GM19328 (cell line): ENCODE measurements around the gene ATP5F1B.

Experiments used
- ATAC-seq: cut with Tn5 transposase; IDR thresholded peaks from one replicate; pipeline ENCODE4 v1.9.1; 2021; ENCODE audit warnings: mild to moderate bottlenecking, moderate library complexity; ENCODE audit not compliant: unreplicated experiment

Gene ATP5F1B

DNA sequence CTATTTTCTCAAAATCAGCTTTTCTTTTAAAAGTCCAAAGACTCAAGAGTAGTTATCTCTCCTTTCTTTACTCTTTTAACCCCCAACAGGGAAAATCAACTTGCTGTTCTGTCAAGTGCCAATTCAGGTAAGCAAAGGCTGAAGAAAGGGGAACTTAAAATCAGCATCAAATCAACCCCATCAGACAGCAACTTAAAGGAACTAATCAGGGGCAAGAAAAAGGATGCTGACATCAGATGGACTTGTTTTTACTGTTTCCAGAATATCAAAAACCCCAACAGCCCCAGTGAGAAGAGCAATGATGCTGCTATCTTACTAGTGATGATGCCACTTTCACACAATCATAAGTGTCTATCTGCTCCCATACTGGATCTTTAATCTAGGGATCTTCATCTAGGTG is 19.1 kb downstream of the ATP5F1B start:
- no peak for ATAC-seq

DNA sequence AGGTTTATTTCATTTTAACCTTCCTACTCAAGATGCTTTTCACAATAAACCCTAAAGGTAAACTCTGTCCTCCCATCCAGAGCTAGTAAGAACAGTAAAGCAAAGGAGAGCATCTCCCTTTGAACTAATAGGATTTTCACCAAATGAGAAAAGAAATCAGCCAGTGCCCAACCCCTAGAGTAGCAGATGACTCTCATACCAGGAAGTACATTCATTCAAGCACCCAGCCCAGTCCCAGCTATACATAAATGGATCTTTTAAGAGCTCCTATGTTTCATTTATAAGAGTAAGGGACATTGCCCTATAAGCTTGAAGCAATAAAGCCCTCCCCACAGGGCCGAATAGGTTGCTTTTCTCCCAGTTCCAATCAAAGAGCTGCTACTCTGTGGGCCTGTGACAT is 23.2 kb downstream of the ATP5F1B start:
- ATAC-seq = no peak

DNA sequence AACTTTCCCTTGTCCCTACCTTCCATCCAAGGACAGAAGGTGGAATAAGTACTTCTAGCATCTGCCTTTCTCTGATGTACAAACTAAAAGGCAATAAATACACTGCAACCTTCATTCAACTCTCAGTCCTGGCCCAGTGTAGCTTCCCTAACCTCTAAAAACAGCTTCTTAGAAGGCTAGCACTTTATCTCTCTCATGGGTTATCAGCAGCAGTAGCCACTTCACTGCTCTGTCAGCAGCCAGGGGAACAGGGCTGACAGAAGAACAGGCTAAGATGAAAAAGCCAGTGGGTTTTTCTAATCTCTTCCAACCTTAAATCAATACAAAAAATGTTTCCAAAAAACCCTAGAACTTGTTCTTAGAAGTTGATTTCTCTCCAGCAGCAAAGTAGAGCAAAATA is 28.9 kb downstream of the ATP5F1B start:
- no peak for ATAC-seq

DNA sequence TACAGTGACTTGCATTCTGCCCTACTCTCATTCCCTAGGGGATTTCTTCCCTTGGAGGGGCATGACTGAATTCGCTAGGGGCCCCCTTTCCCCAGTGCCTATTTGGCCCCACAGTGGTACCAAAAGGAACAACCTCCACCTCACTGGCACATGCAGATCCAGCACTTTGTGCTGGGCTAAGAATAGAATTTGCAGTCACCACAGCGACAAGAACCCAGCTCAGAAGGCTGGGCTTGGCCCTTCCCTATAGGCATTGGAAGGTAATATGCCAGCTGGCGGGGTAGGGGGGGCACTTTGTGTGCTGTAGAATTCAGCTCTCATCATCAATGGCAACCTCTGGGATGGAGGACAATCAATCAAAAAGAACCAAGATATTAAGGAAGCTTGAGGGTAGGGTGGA is 29.5 kb downstream of the ATP5F1B start:
- no peak for ATAC-seq

DNA sequence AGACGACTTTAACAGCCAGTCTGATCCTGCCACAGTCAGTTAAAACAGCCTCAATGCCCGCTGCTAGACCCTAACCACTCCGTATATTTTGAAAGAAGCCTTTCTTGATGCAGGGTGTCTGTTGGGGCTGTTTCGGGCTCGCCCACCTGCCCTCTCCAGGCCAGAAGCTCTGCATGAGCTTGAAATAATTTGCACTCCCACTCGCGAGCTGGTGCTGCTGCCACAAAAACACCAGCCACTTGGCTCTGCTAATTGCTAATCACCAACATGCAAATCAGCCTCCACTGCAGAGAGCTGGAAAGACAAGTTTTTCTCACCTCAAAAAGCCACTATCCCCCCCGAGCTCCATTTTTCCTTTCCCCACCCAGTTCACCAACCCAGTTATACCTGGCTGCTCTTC is 31.2 kb downstream of the ATP5F1B start:
- no peak for ATAC-seq

DNA sequence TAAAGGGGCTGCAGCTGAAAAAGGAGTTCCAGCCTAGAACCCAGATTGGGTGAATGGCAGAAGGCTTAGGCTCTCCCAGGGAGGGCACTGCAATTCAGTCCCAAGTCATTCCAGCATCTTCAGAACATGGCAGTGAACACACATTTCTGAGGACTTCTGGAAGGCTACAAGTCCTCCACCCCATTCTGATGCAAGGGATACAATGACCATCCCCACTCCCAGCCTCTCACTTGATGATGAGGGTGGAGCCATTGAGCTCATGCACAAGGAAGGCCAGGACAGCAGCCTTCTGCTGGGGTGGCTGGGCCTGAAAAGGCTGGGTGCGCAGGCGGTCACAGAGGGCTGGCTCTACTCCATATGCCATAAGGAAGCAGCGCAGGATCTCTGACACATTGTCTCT is 41.4 kb downstream of the ATP5F1B start:
- no peak for ATAC-seq

DNA sequence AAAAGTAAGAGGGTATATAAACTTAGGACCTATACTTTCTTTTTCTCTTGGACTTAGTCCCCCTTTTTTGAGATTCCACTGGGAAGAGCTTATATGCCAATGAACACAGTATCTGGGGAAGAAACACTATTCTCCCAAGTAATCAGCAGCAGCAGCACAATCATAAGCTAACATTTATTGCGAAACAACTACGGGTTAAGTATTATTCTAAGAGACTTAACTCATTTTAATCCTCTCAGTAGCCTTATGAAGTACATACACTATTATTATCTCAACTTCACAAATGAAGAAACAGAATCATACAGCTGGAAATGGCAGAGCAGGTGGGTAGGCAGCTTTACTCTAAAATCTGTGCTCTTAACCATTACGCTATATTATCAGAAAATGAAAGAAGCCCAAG is 43.5 kb downstream of the ATP5F1B start:
- no peak for ATAC-seq

DNA sequence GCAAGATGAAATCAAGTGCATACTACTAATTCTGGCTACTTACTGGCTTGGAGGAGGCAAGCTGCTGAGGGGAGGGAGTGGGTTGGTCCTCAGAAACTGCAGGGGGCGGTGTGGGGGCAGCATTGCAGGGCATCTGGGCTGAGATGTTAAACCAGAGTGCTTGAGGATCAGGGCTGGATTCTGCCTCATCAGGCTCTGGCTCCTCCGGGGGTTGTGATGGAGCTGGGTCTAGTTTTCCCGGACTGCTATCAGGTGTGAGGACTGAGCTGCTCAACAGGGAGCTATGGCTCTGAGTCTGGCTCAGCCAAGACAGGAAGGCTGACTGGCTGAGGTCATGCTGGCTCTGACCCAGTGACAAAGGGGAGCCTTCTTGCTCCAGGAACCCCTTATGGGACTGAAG is 44.3 kb downstream of the ATP5F1B start:
- ATAC-seq = no peak

DNA sequence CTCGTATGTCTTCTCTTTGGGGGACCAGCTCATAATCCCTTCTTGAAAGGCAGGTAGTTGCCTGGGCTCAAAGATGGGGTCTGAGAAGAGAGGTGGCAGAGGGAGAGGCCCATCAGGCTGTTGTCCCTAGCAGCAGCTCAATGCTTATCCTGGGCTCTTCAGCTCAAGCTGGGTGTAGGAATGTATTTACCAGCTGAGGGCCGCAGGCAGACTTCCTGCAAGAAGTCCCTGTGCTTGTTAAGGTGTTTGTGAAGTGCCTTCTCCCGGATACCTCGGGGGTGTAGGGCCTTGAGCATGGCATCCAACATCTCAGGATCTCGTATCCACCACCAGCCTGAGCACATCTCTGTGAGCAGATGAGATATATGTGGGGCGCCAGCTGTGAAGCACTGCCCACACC is 45.0 kb downstream of the ATP5F1B start:
- no peak for ATAC-seq

DNA sequence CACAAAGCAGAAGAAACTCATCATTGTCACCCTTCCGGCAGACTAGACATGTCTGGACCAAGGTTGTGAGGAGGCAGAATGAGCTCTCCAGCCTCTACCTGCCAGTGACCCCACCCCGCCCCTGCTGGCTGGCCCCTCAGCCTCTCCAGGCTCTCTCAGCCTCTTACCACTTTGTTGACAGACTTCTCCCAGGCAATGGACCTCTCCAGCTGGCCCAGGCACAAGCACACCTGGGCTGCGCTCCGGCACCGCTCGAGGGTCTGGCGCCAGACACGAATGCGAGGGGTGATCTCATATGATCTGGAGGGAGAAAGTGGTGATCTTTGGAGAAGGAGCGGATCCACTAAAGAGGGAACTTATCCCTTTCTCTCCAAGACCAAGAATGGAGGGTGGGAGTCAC is 46.0 kb downstream of the ATP5F1B start:
- ATAC-seq = no peak

DNA sequence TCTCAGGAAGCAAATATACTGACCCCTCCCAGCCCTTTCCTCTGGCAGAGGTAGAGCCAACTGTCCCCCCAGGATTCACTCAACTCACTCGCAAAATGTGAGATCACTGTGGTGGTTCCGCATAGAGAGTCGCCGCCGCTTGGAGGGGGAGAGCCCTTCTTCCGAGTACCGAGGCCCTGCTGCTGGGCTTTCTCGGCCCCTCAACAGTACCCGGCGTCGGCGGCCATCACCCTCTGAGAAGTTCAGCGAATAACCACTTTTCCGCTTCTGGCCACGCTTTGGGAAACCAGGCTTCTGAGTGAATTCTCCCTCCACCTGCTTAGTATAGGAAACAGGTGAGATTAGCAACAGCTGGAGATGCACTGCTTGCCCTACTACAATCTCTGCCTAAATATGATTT is 46.7 kb downstream of the ATP5F1B start:
- no peak for ATAC-seq

DNA sequence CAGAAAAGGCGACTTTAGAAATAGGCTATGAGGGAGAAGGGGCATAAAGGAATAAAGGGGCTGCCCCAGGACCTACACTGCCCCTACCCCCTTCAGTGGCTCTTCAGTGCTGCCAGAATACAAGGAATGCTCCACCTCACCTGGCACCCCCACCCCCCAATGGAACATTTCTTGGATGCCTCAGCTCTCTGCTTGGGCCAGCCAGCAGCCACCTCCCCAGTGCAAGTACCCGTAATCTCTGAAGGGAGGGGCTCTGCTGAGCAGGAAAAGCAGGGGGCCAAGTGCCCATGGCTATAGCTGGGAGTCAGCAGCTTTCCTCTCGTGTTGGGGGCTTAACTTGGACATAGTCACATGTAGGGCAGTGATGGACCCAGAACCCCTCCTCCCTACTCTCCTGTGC is 49.0 kb downstream of the ATP5F1B start:
- no peak for ATAC-seq

DNA sequence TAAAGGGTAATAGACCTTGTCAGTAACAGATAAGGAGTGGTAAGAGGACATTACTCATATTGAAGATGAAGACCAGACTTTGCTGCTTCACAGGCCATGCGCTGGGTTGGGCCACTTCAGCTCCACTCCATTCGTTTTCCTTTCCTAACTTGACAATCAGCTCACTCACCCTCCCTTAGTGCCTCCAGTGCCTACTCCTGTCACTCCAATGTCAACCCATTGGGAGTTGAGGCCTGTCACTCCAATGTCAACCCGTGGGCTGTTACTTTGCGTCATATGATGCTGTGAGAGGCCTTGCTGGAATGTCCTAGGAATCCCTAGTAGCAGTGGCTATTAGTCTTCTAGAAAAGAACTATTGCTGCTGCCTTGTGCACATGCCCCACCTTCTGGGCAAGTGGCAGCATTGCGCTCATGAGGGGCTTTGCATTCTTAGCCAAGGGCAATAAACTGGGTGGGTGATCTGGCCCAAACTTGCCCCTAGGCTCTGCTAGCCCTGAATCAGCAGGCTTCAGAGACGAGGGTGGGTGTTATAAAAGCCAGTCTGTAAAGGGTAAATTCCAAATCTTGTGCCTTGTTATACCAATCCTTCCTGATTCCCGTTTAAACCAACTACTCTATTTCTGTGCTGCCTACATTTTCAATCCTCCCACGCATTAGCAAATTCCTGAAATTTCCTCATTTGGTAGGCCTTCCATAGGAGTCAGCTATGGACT is 51.7 kb downstream of the ATP5F1B start:
- ATAC-seq = no peak

DNA sequence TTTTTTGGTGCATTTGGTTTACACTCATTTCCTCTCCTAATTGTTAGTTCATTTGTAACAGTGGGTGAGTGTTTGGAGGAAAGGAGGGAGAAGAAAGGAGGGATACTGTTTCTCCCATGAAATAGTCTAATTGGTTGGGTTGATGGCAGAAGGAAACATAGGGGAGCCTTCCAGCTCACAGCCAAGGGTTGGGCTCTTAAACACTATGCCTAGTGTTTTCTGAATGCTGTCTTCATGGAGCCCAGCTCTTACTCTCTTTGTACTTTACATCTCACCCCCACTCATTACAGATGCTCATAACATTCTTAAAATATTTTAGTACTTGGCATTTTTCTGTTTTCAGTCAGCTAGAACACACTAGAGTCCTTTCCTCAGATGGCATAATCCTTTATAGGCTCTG is 53.8 kb downstream of the ATP5F1B start:
- no peak for ATAC-seq

DNA sequence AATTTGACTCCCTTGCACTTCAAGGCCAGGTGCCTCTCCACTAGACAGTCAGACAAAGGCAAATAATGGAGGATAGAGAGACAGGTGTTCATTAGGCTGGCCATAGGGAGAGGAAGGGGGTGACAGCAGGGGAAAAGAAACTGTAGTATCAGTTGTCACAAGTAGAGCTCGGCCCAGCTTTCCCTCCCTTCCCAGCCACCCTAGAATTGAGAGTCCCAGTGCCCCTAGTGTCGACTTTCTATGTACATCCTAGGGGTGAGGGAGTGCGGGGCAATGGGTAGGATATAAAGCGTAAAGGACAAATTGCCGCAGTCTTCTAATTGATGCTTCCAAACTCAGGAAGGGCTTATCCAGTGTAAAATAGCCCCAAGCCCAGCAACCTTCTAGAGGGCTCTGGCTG is 54.7 kb downstream of the ATP5F1B start:
- ATAC-seq = no peak

DNA sequence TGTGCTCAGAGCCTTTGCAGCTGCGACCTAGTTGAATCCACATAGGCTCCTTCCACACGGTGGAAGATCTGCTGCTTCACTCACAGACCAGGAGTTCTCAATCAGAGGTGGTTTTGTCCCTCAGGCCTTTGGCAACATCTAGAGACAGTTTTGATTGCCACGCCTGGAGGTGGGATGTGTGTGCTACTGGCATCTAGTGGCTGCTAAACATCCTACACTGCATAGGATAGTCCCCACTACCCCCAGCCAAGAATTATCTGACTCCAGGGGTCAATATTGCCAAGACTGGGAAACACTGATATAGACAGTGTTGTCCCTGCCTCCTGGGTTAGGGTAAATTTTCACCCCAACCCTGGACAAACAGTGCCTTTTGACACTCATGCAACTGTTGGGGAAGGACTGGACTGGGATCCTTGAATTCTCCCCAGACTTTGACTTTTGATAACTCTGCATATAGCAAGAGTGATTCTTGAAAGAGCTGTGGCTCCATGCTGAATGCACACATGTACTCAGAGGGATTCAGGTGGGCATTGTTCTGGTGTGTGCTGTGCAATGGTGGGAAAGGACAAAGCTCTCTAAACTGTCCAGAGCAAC is 55.5 kb downstream of the ATP5F1B start:
- ATAC-seq = no peak

DNA sequence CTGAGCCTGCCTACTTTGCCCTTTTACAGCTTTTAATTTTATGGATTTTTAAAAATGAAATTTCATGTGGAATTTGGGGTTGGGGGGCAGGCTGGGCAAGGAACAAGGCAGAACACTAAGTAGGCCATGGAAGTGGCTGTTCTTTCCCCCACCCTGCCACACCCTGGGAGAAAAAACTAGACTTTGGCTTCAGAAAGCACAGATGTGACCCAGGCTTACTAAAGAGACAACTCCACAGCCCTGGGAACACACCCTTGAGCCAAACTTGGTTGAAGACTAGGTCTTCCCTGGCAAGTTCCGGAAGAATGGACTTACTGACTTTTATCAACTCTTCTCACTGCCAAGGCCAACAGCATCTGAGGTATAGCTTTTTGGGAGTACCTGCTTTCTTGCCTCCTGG is 56.0 kb downstream of the ATP5F1B start:
- no peak for ATAC-seq
